Stimulated activated CD8-positive, alpha-beta memory T cell treated with anti-CD3 and anti-CD28 coated beads, Interleukin-15, amount 100 ng/mL, for 48 hours (primary cell): ENCODE measurements around the gene NOSIP.

ENCODE experiments used
- DNase-seq, 2 donors: peaks; one replicate each; pipeline ENCODE4 v3.0.0-alpha.2; 2020; ENCODE audit warnings: low read depth in 2 of 2

Gene NOSIP

DNA sequence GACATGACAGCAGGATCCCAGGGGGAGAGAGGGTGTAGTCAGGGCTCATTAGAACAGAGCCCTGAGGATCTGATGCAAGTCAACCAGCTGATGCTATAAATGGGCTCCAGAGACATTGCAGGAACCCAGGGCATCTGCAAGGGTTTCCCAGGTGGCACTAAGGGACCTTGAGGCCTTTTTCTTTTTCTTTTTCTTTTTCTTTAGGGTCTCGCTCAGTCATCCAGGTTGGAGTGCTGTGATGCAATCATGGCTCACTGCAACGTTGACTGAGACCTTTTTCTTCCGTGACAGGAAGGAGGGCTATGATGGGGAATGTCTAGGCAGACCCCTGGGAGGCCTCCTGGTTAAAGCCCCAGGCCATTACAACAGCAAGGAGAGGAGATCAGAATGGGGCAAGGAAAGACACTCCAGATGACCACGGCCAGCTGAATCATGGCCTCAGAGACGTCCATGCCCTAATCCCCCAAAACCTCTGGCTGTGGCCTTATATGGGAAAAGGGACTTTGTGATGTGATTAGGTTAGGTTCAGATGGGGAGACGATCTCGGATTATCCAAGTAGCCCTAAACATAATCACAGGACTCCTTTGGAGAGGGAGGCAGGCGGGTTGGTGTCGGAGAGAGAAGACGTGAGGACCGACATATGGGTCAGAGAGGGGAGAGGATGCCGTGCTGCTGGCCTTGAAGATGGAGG is 72.4 kb downstream of the NOSIP start:
- no peak for DNase-seq

GRCh38 chr19:49506575-49507105 is 73.7 kb downstream of the NOSIP start:
- no peak for DNase-seq
